NCI-H187 treated with DMSO at 0.1 percent for 48 hours (cell line): ENCODE results near the gene ATP2B2.
"Not testable (repeated sequence)": the region's sequence is repeated elsewhere in the genome, so short reads cannot be mapped to it uniquely, and the experiment has no call there.

ENCODE experiments used
- DNase-seq: peaks from one replicate; lab custom pipeline; 2025; lab: John Stamatoyannopoulos, UW

The ATP2B2 gene

DNA sequence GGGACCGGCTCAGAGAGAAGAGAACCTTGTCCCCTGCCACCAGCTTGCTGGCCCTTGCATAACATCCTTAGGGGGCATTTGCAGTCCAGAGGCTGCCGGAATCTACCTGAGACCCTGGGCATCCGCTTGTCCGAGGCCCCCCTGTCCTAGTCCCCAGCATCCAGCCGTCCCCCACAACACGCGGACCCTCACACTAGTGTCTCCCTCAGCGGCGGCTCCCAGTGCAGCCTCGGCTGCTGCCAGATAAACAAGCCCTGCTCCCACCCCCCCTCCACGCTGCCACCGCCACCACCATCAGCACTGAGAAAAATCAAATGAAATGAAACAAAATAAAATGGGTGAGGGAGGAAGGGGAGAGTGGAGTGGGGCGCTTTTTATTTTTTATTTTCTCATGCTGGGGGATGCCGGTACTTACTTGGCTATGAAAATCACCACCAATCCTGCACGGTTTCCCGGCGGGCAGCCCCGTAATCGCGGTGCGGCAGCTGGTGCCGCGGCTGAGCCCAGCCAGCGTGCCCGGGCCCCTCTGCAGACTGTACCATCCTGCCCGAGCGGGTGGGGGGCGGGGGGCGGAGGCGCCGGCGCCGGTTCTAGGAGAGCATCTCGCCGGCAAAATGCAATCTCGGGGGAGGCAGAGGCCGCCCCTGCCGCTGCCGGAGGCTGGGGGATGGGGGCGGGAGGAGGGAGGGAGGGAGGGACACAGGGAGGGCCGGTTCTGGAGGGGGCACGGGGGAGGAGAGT lies at the start of gene ATP2B2:
Gene ATP2B2, minus strand, starts transcription at position 537 of the 741 bp plus-strand sequence. CDS start 56,043 bp downstream, outside the sequence.
- no peak for DNase-seq

DNA sequence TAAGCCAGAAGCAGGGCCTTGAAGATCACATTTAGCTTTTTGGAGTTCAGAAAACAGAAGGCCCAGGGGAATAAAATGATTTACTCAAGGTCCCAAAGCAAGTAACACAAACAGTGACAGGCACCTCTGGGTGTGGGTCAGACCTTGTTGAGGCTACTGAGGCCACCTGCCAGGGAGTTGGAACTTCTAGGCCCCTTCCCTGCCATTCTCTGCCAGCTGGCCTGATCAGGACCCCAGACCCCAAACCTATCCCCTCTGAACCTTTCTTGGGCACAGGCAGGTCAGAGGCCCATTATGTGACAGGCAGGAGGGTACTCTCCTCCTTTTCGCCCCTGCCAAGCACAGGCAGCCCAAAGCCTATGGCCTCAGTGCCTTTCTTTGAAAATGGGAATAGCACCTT lies 49.4 kb upstream of the ATP2B2 start:
- DNase-seq, result no peak

DNA sequence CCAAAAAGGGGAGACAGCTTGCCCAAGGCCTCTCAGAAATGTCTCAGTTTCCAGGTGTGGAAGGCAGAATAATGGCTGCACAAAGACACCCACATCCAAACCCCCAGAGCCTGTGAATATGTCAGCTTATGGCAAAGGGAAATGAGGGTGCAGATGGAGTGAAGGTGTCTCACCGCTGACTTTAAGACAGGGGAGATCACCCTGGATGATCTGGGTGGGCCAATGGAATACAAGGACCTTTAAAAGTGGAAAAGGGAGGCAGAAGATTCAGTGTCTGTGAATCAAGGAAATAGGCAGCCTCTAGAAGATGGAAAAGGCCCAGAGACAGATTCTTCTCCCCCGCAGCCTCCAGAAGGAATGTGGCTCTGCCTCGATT lies 48.8 kb upstream of the ATP2B2 start:
- no peak for DNase-seq

DNA sequence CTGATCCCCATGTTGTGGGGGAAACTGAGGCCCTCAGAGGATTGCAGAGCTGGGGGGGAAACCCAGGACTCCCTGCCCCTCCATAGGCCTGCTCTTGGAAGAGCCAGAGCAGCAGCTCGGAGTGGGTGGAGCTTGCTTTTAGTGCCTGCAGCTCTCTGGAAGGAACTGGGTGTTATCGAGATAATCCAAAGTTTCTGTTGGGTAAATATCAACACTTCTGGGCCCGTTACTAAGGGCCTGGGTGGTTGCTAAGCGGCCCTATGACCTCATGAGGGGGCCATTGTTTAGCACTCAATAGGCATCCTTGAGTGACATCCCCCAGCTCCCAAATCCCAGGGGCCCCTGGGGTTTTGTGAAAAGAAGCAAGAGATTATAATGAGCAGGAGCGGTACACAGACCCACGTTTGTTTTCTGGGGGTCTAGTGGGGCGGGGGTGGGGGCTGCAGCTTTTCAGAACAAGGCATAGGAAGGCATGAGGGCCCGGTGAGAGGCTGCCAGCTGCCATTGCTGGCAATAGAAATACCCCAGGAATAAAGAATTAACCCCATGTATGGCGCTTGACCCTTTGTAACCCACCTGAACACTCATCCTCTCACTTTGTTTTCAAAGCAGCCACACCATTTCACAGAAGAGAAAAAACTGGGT lies 48.3 kb upstream of the ATP2B2 start:
- no peak for DNase-seq

DNA sequence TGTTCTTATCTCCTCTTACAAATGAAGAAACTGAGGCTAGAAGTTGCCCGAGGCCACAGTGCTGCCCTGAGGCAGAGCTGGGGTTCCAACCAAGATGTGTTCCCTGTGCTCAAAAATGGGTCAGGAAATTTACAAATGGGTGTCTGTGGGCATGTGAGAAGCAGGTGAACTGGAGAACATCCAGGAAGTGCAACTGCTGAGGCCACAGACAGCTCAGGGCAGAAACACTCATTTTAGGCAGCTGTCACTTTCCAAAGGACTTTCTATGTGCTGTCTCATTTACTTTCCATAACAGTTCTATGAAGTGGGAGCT lies 47.2 kb upstream of the ATP2B2 start:
- no peak for DNase-seq

DNA sequence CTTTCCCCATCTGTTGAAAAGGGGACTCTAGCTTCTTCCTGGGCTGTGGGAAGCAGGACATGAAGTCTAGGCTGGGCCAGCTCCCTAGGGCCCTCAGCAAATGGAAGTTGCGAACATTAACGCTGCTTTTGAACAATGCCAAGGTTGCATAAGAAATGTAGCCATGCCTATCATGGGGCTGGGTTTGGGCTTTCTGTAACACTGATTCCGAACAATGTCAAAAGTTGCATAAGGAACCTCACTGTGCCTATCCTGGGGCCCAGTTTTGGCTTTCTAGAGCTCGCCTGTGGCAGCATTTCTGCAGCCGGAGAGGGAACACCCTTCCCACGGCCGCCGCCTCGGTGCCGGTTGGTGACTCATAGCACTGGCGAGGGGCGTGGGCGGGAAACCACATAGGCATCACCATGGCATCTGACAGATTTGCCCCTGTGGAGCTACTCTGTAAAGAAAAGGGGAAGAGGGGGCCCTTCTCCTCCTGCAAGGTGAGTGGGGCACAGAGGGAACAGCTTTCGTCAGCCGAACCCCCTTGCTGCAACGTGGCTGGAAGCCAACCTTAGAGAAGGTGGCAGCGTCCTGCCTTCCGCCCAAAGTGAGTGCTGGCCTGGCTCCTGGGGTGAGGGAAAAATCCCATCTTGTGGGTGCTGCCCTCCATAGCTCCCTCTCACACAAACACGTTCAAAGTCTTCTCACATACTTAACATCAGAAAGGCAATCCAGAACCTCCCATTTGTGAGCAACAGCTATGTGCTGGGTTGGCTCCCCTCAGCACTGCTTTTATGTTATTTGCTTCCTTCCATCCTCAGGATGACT lies 46.6 kb upstream of the ATP2B2 start:
- DNase-seq, result no peak

DNA sequence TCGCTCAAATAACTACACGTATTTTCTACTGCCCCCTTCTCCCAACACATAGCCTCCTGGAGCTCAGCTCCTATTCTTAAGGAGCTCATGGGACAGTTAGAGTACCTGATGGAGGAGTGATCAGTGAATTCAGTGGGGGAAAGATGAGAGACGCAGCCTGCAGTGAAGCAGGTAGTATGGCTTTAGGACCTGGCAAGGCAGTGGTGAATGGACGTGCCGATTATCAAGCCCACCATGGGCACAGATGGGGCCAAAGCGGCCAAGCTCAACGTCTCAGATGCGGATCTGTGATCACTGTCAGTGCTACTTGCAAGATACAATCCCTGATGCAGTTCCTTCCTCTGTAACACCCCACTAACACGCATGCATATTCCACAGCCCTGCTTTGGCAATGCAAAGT lies 45.8 kb upstream of the ATP2B2 start:
- DNase-seq, result no peak

DNA sequence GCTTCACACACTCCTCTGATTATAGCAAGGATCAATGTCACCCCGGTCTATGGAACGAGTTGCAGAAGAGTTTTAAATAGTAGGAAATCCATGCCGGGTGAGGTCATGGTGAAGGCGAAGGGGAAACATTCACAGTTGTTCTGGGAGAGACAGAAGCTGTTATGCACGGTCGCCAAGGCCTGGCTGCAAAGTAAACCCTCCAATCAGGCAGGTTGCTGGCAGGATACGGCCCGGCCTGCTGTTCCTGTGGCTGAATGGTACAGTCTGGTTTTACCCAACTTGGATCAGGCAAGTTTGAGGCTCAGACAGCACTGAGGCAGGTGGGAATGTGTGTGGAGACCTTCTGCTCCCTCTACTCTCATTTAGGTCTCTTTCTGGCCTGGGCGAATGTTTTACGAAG lies 45.3 kb upstream of the ATP2B2 start:
- no peak for DNase-seq

DNA sequence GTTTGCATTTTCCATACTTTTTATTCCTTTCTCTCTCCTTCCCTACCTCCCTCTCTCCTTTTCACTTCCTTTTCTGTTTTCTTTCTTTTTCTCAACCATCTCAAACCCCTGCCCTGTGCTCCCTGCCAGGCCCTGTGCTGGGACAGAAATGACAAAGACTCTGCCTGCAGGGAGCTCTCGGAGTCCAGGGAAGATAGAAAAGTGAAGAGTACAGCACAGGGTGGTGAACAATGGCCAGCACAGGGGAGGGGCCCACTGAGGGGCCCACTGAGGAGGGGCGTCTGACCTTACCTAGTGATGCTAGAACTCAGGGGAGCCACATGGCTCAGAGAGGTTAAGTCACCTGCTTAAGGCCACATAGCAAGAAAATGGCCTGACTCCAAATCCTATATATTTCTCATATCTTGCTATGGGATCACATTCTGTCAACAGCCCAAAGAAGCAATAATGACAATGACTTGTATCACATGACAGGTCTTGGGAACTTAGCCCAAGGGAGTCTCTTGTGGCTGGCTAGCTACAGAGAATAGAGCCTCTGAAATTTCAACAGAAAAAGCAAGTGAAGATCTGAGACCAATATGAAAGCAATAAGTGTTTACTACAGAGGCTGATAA lies 44.3 kb upstream of the ATP2B2 start:
- no peak for DNase-seq

DNA sequence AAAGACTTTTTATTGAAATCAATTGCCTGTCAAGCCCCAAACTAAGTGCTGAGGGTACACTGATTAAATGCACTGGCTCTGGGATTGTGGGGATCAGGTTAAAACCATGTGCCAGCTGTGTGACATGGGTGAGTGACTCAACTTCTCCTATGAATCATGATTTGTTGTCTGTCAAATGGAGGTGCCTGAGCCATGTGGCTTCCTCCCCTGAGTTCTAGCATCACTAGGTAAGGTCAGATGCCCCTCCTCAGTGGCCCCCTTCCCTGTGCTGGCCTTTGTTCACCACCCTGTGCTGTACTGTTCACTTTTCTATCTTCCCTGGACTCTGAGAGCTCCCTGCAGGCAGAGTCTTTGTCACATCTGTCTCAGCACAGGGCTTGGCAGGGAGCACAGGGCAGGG lies 43.6 kb upstream of the ATP2B2 start:
- DNase-seq, result no peak

DNA sequence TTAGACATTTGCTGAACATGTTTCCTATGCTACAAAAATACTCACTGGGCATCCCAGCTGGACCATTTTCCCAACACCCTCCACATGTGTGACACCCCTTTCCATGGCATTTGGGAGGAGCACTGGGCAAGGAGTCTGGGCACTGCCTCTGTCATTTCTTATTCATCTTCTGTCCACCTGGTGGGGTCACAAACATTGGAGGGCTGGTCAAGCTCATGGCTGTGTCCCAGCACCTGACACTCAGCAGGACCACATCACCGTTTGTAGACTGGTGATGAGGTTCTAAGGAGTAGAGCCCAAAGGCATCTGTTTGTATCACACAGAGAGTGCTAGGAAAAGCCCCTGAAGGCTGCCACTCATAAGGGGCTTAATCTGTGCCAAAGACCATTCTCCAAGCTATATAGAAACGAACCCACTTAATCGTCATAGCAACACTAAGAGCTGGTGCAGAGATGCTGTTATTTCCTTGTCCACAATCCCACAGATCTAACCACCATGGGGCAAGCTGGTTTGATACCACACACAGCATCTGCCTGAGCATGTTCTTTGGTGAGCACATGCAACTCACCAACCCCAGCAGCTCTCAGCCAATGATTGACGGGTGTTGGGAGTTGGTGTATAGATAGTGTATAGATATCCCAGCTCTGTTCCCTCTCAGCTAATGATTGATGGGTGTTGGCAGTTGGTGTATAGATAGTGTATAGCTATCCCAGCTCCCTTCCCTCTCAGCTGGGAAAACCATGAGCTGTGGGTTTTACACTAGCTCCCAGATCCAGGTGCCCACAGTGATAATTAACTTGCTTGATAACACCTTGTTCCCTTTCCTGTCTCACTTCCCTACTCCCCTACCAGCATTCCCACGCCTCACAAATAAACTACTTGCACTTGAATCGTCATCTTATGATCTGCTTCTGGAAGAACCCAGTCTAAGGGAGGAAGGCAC lies 42.7 kb upstream of the ATP2B2 start:
- no peak for DNase-seq

DNA sequence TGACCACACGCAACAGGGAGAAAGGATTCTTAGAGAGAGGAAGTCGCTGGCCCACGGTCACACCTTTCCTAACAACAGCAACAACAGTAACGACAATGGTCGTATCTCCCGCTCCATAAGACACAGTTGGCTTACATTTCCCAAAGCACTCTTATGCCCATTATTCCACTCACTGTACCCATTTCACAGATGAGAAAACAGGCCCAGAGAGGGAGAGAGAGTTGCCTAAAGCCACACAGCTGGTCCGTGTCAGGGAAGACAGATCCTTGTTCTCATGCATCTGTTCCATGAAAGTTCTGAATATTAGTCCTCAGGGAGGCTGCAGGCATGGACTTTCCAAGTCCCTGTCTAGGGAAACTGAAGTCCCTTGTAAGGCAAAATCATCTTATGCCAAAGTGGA lies 42.0 kb upstream of the ATP2B2 start:
- no peak for DNase-seq

DNA sequence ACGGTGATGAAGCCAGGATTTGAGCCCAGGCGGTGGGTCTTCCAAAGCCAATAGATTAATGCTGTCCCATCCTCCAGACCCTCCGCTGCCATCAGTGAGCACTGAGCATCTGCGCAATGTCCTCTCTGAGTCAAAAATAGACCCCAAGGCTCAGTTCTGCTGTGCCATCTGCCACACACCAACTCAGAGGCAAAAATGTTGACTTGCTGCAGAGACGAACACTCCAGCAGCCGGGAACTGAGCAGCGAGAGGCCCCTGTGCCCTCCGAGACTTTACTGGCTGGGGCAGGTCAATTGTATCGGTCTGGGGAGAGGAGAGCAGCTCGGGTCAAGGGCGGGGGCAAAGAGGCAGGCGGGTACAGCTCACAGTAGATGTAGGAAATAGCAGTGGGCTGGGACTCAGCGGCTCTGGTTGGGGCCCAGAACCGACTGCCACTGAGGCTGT lies 41.5 kb upstream of the ATP2B2 start:
- no peak for DNase-seq

DNA sequence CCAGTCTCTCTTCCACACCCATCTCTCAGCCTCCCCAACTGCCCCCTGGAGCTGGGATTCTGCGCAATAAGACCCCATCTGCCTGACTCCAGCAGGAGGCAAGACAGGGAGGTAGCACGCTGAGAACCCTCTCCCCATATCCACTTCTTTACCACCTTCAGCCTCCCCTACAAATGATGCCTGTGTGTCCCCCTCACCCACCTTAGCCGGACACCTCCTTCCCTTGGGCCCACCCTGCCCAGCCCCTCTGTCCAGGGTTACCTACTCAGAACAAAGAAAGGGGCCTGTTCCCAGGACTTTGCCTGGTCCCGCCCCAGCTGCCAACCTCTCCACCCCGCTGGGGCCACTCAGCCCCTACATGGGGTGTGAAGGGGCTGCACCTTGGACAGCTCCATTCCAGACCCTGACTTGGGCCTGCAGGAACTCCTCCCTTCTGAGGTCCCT lies 40.8 kb upstream of the ATP2B2 start:
- DNase-seq, result no peak

DNA sequence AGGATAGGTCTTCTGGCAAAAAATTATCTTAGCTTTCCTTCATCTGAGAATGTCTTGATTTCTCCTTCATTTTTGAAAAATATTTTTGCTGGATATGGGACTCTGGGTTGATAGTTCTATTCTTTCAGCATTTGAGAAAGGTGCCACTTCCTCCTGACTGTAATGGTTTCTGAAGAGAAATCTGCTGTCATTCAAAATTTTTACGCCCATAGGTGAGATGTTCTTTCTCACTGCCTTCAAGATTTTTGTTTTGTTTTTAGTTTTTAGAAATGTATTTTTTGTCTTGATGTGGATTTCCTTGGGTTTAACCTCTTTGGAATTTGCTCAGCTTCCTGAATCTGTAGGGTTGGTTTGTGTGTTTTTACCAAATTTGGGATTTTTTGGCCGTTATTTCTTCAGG lies 37.1 kb upstream of the ATP2B2 start:
- no peak for DNase-seq

DNA sequence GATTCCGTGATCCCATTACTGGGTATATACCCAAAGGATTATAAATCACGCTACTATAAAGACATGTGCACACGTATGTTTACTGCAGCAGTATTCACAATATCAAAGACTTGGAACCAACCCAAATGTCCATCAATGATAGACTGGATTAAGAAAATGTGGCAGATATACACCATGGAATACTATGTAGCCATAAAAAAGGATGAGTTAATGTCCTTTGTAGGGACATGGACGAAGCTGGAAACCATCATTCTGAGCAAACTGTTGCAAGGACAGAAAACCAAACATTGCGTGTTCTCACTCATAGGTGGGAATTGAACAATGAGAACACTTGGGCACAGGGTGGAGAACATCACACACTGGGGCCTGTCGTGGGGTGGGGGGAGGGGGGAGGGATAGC lies 35.0 kb upstream of the ATP2B2 start:
- not testable (repeated sequence) for DNase-seq

DNA sequence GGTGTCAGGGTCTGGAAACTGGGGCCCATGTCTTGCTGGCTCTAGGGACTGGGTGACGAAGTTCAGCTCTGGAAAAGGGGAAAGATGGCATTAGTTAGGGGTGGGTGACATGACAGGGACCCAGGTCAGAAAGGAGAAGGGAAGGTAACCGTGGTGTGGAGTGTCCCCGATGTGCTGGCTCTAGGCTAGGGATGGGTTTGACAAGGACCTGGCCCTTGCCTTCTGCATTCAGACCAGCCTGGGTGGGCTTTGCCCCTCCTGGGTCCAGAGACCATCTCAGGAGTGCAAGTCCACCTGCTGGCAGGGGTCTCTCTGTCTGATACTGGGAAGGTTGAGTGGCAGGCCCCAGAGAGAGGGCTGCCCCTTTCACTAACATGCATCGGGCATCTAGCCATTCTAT lies 28.7 kb upstream of the ATP2B2 start:
- no peak for DNase-seq

DNA sequence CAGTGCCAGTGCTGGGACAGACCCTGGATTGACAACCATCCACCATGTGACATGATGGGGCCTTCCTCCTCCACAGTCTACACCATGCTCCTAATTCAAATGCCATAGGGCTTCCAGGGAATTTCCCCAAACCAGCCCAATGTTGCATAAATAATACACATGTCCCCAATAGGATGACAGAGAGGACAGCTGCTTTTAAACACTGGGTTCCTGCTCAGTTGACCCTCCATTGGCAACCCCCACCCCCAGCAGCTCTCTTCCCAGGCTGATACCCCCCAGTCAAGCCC lies 28.3 kb upstream of the ATP2B2 start:
- no peak for DNase-seq

DNA sequence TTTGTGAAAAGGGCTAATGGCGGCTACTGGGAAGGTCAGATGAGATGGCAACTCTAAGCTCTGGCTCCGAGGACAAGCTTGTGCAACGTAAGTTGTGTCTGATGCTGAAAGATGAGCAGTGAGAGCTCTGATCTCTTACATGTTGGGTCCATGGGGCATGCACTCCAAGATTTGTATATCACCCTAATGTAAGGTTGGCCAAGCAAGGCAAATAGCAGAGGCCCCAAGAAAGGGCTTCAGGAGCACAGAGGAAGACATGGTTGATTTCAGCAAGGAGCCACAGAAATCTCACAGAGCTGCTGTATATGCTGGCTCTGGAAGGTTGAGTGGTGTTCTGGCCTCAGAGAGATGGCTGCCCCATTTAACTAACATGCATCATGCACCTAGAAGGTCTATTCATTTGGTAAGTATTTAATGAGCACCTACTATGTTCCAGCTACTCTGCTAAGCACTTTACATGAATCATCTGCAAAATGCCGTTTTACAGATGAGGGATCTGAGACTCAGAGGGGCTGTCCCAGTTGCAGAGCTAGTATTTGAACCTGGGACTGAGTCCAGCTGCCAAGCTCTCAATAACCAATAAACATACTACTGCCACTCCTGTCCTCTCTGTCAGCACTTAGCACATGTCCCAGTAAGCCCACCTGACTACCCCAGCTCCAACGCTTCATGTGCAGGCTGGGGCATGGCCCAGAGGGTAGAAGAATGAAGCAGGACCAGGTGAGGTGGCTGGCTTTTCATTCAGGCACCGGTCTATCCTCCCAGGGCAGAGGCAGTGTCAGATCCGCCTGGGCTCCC lies 27.8 kb upstream of the ATP2B2 start:
- no peak for DNase-seq

DNA sequence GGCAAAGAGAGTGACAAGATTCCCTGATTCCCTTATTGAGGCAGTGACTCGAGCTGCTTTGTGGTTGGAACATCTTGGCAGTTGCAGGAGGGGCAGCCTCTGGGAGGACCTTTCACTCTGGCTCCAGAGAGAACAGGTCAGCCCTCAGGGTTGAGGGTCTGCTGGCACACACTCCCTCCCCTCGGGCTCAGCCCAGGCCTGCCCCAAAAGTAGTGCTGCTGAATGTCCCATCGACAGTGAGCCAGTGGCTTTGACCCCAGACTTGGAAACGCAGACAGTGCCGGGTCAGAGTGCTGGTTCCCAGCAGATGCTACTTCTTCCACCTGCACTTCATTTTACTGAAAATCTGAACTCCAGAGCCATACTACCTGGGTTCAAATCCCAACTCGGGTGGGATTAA lies 25.6 kb upstream of the ATP2B2 start:
- DNase-seq, result no peak

DNA sequence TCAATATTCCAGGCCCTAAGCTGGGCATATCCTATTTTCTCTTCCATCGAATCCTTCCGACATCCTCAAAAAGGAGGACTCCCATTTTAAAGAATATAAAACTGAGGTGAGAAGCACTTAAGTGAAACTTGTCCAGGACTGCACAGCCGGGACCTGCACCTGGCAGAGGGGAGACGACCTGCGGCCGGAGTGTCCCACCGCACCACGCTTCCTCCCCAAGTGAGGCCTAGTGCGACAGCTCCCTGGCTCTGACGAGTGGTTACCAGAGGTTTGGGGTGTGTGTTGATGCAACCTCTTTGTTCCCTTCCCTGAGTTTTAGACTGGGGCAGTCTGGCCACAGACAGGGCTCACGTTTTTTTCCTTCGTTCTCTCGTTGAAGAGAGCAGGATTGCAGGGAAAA lies 24.9 kb upstream of the ATP2B2 start:
- DNase-seq, result no peak
